ENCODE measurements around the gene VAT1. TPM values are rescaled to one million over a fixed set of nuclear protein-coding genes. Genes with fewer than 3 reads are reported as not detected.

Gene VAT1
- polyA plus RNA-seq, 1 of the 3 experiments (the other 2 are of a cell fraction), result 170 TPM

DNA sequence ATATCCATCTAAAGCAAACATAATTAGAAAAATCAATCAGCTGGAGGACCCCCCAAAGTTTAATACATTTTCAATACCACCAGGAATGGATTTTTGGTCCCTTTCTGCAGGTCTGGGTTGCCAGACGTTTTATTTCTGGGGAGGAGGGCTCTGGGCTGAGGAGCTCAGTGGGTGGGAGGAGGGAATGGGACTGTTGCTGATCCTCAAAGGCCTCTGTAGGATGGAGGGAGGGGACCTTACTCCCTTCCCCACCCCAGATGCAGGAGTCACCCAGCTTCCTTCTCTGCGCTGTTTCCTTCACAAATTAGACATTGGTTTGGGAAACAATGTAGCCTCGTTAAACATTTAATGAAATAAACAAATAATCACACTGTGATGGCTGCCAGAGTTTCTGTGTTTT is 9.5 kb upstream of the VAT1 start:
- WGBS (ENCODE audit: low lambda C conversion rate), result 86% methylated on average over 3 of the region's 3 CpGs
- Histone ChIP-seq H3F3A (replicated peaks; ENCODE audit: insufficient read depth) (no peaks in the 10 kb centered on the region), H3K27ac (ENCODE audit: low read depth in 2 of 2, low read length in 1 of 2) (no peak overlapping the region), H3K4me1 (ENCODE audit: control insufficient read depth in 1 of 2, insufficient read depth in 2 of 2, low read depth in 1 of 2, low read length in 1 of 2) (peaks cover 0 to 14% of the 10 kb centered on the region in 2 experiments; a peak in 1 of 4 replicates), H3K36me3 (replicated peaks in 1 of 2; ENCODE audit: control insufficient read depth in 1 of 2, insufficient read depth in 2 of 2, low read length in 1 of 2) (no peaks in the 10 kb centered on the region), H2AFZ (ENCODE audit: low read depth) (no peak overlapping the region), H3K9me2 (no peaks in the 10 kb centered on the region), H3K4me3 (ENCODE audit: low read depth in 2 of 2, low read length in 1 of 2) (no peak overlapping the region), H3K27me3 (ENCODE audit: insufficient read depth) (no peaks in the 10 kb centered on the region), H4K20me1 (ENCODE audit: insufficient read depth) (no peaks in the 10 kb centered on the region), H3K4me2 (no peak overlapping the region), H3K9ac (no peak overlapping the region), H3K79me2 (ENCODE audit: insufficient read depth) (no peaks in the 10 kb centered on the region), H3K9me3 (no peaks in the 10 kb centered on the region)
- DNase-seq, result no peak
- POLR2A ChIA-PET, result no interaction called here
- CTCF ChIA-PET, result interaction anchor here (1.6 kb wide), 1 partner anchor 24 kb away, joined by 5 read pairs; no protein-coding TSS in a partner anchor
- TF ChIP-seq SMC3 (IDR thresholded peaks at IDR 0.05; ENCODE audit: low read depth, low read length) (no peak), GABPA (IDR thresholded peaks at IDR 0.05; ENCODE audit: low read depth) (no peak), FOXM1 (IDR thresholded peaks at IDR 0.05; ENCODE audit: low read depth) (no peak), TEAD4 (IDR thresholded peaks at IDR 0.05; ENCODE audit: borderline replicate concordance, insufficient read depth) (no peak)

DNA sequence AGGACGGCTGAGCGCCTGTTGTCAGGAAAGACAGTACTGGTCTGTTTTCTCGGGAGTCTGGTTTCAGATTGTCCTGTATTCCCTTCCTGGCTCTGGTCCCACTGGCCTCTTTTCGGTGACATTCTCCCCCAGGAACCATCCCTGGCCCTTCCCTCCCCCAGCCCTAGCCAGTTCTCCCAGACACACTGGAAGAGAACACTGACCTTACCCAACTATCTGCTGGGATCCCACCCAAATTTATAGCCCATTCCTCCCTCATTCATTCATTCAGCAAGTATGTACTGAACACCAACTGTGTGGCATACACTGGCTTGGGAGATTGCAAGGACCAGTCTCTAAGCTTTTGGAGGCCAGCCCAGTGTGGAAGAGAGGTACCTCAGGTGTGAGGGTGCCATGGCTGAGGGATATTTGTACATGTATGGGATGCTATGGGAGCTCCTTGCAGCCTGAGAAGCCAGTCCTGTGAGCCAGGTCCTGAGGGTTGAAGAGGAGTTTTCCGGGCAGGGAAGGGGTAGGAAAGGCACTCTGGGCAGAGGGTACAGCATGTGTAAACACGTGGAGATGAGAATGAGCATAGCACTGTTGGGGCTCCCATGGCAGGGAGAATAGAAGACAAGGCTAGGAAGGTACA is 8.1 kb upstream of the VAT1 start:
- Histone ChIP-seq H3K79me2 (ENCODE audit: insufficient read depth) (no peaks in the 10 kb centered on the region), H3K4me2 (no peak overlapping the region), H3F3A (replicated peaks; ENCODE audit: insufficient read depth) (no peaks in the 10 kb centered on the region), H3K4me1 (ENCODE audit: control insufficient read depth in 1 of 2, insufficient read depth in 2 of 2, low read depth in 1 of 2, low read length in 1 of 2) (peaks cover 0 to 18% of the 10 kb centered on the region in 2 experiments; a peak in 1 of 4 replicates), H3K36me3 (replicated peaks in 1 of 2; ENCODE audit: control insufficient read depth in 1 of 2, insufficient read depth in 2 of 2, low read length in 1 of 2) (no peaks in the 10 kb centered on the region), H3K9me3 (no peaks in the 10 kb centered on the region), H3K27ac (ENCODE audit: low read depth in 2 of 2, low read length in 1 of 2) (no peak overlapping the region), H3K4me3 (ENCODE audit: low read depth in 2 of 2, low read length in 1 of 2) (no peak overlapping the region), H3K27me3 (ENCODE audit: insufficient read depth) (no peaks in the 10 kb centered on the region), H4K20me1 (ENCODE audit: insufficient read depth) (no peaks in the 10 kb centered on the region), H2AFZ (ENCODE audit: low read depth) (no peak overlapping the region), H3K9me2 (no peaks in the 10 kb centered on the region), H3K9ac (no peak overlapping the region)
- TF ChIP-seq EP300 (IDR thresholded peaks at IDR 0.05; ENCODE audit: borderline replicate concordance in 1 of 2, low read depth in 1 of 2, low read length in 1 of 2) (no peak), TCF12 (IDR thresholded peaks at IDR 0.05) (no peak), TEAD4 (IDR thresholded peaks at IDR 0.05; ENCODE audit: borderline replicate concordance, insufficient read depth) (no peak), POLR2AphosphoS5 (IDR thresholded peaks at IDR 0.05; ENCODE audit: low read depth, low read length) (no peak), RAD21 (IDR thresholded peaks at IDR 0.05; ENCODE audit: low read length) (no peak), MXI1 (IDR thresholded peaks at IDR 0.05; ENCODE audit: low read depth, low read length) (no peak), FOXJ3 (CRISPR knock-in tag; IDR thresholded peaks at IDR 0.05) (no peak), GATA2 (CRISPR knock-in tag; IDR thresholded peaks at IDR 0.05) (no peak)
- TF ChIP-seq, protein P1, sequence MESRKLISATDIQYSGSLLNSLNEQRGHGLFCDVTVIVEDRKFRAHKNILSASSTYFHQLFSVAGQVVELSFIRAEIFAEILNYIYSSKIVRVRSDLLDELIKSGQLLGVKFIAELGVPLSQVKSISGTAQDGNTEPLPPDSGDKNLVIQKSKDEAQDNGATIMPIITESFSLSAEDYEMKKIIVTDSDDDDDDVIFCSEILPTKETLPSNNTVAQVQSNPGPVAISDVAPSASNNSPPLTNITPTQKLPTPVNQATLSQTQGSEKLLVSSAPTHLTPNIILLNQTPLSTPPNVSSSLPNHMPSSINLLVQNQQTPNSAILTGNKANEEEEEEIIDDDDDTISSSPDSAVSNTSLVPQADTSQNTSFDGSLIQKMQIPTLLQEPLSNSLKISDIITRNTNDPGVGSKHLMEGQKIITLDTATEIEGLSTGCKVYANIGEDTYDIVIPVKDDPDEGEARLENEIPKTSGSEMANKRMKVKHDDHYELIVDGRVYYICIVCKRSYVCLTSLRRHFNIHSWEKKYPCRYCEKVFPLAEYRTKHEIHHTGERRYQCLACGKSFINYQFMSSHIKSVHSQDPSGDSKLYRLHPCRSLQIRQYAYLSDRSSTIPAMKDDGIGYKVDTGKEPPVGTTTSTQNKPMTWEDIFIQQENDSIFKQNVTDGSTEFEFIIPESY (IDR thresholded peaks at IDR 0.05; ENCODE audit: borderline replicate concordance, low read depth), result no peak
- TF ChIP-seq, protein P2, sequence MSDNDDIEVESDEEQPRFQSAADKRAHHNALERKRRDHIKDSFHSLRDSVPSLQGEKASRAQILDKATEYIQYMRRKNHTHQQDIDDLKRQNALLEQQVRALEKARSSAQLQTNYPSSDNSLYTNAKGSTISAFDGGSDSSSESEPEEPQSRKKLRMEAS (IDR thresholded peaks at IDR 0.05; ENCODE audit: low read depth), result no peak
- TF ChIP-seq, protein P3, sequence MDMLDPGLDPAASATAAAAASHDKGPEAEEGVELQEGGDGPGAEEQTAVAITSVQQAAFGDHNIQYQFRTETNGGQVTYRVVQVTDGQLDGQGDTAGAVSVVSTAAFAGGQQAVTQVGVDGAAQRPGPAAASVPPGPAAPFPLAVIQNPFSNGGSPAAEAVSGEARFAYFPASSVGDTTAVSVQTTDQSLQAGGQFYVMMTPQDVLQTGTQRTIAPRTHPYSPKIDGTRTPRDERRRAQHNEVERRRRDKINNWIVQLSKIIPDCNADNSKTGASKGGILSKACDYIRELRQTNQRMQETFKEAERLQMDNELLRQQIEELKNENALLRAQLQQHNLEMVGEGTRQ (IDR thresholded peaks at IDR 0.05; ENCODE audit: borderline replicate concordance, low read depth, low read length), result no peak
- ChIA-PET POLR2A (no interaction called here), CTCF (interaction anchor here (1.6 kb wide), 1 partner anchor 26 kb away, joined by 5 read pairs; no protein-coding TSS in a partner anchor)
- DNase-seq, result no peak
- WGBS (ENCODE audit: low lambda C conversion rate), result 79% methylated on average over 6 of the region's 6 CpGs

Data from SK-N-SH (cell line).